Endothelial cell of umbilical vein (primary cell): Measurements from ENCODE around the gene SKOR2. TPM values are rescaled to one million over a fixed set of nuclear protein-coding genes. Genes with fewer than 3 reads are reported as not detected.

ENCODE experiments used
- BruUV-seq: library from RNA; stranded (reverse); fragments of 400-500 nt; replicated peaks from 2 replicates; lab custom pipeline; 2021; lab: Mats Ljungman, UMichigan
- CTCF ChIA-PET: fragments of 300-600, 350-600 bp; sonication (Branson Sonifier 250); formaldehyde crosslinking; loops from one replicate; lab custom pipeline; 2021; ENCODE audit warnings: antibody characterized with exemption, inconsistent platforms; lab: Charles Lee
- POLR2A ChIA-PET: fragments of 300-600, 350-600 bp; sonication (Branson Sonifier 250); formaldehyde crosslinking; loops from one replicate; lab custom pipeline; 2021; ENCODE audit warnings: antibody characterized with exemption, inconsistent platforms; lab: Charles Lee
- DNase-seq: peaks from one replicate; pipeline ENCODE4 v3.0.0-alpha.2; 2011; ENCODE audit warnings: low read depth, low spot score
- FAIRE-seq: peaks from 2 replicates; lab custom pipeline; 2011; peaks lifted over from hg19 to GRCh38; lab: Jason Lieb, UNC
- H2AFZ ChIP-seq: 2 replicates; pipeline ENCODE4 v1.6.0; 2012; ENCODE audit warnings: low read depth, low read length, control low read depth, inconsistent platforms
- H3K27ac ChIP-seq: 2 replicates; pipeline ENCODE4 v1.5.1; 2011; ENCODE audit warnings: low read depth, mild to moderate bottlenecking, control low read depth, low read length, moderate library complexity; ENCODE audit not compliant: insufficient read depth
- H3K27me3 ChIP-seq, 2 experiments: 2 replicates each; pipeline versions ENCODE4 v1.6.0 to v1.6.1; 2011; ENCODE audit warnings: low read length in 2 of 2, mixed read lengths in 1 of 2; ENCODE audit not compliant: control insufficient read depth in 2 of 2, insufficient read depth in 2 of 2
- H3K36me3 ChIP-seq, 2 experiments: 2 replicates in 1 of 2; 3 replicates in 1 of 2; pipeline ENCODE4 v1.5.1; 2011; ENCODE audit warnings: low read length in 2 of 2, mild to moderate bottlenecking in 1 of 2, moderate library complexity in 1 of 2; ENCODE audit not compliant: control insufficient read depth in 2 of 2, insufficient read depth in 2 of 2; ENCODE audit errors: extremely low read depth in 1 of 2
- H3K4me1 ChIP-seq: 3 replicates; pipeline ENCODE4 v1.5.1; 2011; ENCODE audit warnings: mild to moderate bottlenecking, low read length; ENCODE audit not compliant: control insufficient read depth, insufficient read depth; ENCODE audit errors: extremely low read depth
- H3K4me2 ChIP-seq: 2 replicates; pipeline ENCODE4 v1.6.1; 2011; ENCODE audit warnings: low read length, control low read depth, mixed read lengths; ENCODE audit not compliant: insufficient read depth
- H3K4me3 ChIP-seq, 3 experiments: fragments of 200-600 bp in 1 of 3; sonication (generic), shearing (Covaris generic) in 1 of 3; replicated peaks in 1 of 3; 2 replicates each; pipeline ENCODE4 v1.5.1; 2011 to 2016; ENCODE audit warnings: control low read depth in 3 of 3, low read length in 3 of 3, mild to moderate bottlenecking in 2 of 3, inconsistent platforms in 1 of 3, low read depth in 1 of 3, moderate library complexity in 1 of 3; ENCODE audit not compliant: insufficient read depth in 1 of 3
- H3K79me2 ChIP-seq: 2 replicates; pipeline ENCODE4 v1.6.0; 2012; ENCODE audit warnings: low read length, inconsistent platforms; ENCODE audit not compliant: control insufficient read depth, insufficient read depth
- H3K9ac ChIP-seq: replicated peaks from 2 replicates; pipeline ENCODE3; 2011; ENCODE audit warnings: low read length, control low read depth; ENCODE audit not compliant: insufficient read depth; ENCODE audit errors: extremely low read depth
- H3K9me1 ChIP-seq: replicated peaks from 3 replicates; pipeline ENCODE4 v1.6.0; 2011; ENCODE audit warnings: mild to moderate bottlenecking, low read length; ENCODE audit not compliant: control insufficient read depth, insufficient read depth; ENCODE audit errors: extremely low read depth
- H3K9me3 ChIP-seq: replicated peaks from 2 replicates; pipeline ENCODE4 v1.5.1; 2012; ENCODE audit warnings: low read length, inconsistent platforms; ENCODE audit not compliant: control insufficient read depth, insufficient read depth
- H4K20me1 ChIP-seq: replicated peaks from 2 replicates; pipeline ENCODE3; 2011; ENCODE audit warnings: mild to moderate bottlenecking, low read length; ENCODE audit not compliant: control insufficient read depth, insufficient read depth; ENCODE audit errors: extremely low read depth
- EZH2 ChIP-seq: IDR thresholded peaks from 2 replicates; pipeline ENCODE4 v1.6.1; 2012; ENCODE audit warnings: borderline replicate concordance, low read depth, mild to moderate bottlenecking, moderate library complexity, low read length, inconsistent platforms; ENCODE audit not compliant: severe bottlenecking
- FOS ChIP-seq: IDR thresholded peaks from 2 replicates; pipeline ENCODE4 v1.6.1; 2011; ENCODE audit warnings: mild to moderate bottlenecking, low read length, moderate library complexity, borderline replicate concordance; ENCODE audit not compliant: insufficient read depth
- GATA2 ChIP-seq: IDR thresholded peaks from 2 replicates; pipeline ENCODE4 v1.7.0; 2011; ENCODE audit warnings: low read depth, mild to moderate bottlenecking, moderate library complexity, mixed read lengths, low read length; ENCODE audit not compliant: insufficient read length, insufficient read depth
- JUN ChIP-seq: IDR thresholded peaks from 2 replicates; pipeline ENCODE4 v1.6.1; 2011; ENCODE audit warnings: borderline replicate concordance, low read depth; ENCODE audit not compliant: insufficient read length, insufficient read depth
- MYC ChIP-seq: IDR thresholded peaks from one replicate; pipeline ENCODE4 v1.6.1; 2011; ENCODE audit warnings: mild to moderate bottlenecking, low read depth, low read length
- POLR2A ChIP-seq: IDR thresholded peaks from 2 replicates; pipeline ENCODE4 v1.6.1; 2012; ENCODE audit warnings: low read depth, mild to moderate bottlenecking, control low read depth, low read length
- POLR2AphosphoS5 ChIP-seq: IDR thresholded peaks from 2 replicates; pipeline ENCODE4 v1.6.1; 2012; ENCODE audit warnings: low read depth, mild to moderate bottlenecking, control low read depth, low read length, moderate library complexity; ENCODE audit not compliant: insufficient read depth
- dilution Hi-C: fragments of 300-500 bp; cut with MboI; formaldehyde crosslinking; loops from one replicate; pipeline ENCODE4 v1.15.0; 2019; ENCODE audit warnings: low sequenced_read_pairs; ENCODE audit not compliant: extremely low pct_ligation_motif_present
- intact Hi-C: fragments of 100-400 bp; cut with micrococcal nuclease; formaldehyde crosslinking; loops from one replicate; pipeline ENCODE4 v1.10.0; 2022
- polyA plus RNA-seq, 4 experiments: library from polyadenylated mRNA; depleted of rRNA in 3 of 4; stranded (reverse) in 3 of 4; unstranded in 1 of 4; fragments of >200 nt; gene quantifications; 2 replicates each; pipeline versions ENCODE4 v1.2.1 to v1.2.3, GENCODE V29; 2011 to 2012; ENCODE audit warnings: missing spikeins in 1 of 4
- total RNA-seq: library from RNA; stranded (reverse); gene quantifications from 2 replicates; pipeline ENCODE4 v1.2.3, GENCODE V29; 2021
- TF ChIP-seq, protein P1 (sequence below): IDR thresholded peaks from 2 replicates; pipeline ENCODE4 v1.6.1; 2011; ENCODE audit not compliant: insufficient read depth, insufficient read length
- TF ChIP-seq, protein P2 (sequence below), 2 donors: IDR thresholded peaks; 1 replicate in 1 of 2; 2 replicates in 1 of 2; pipeline ENCODE4 v1.5.1; 2011; ENCODE audit warnings: low read length in 2 of 2, mild to moderate bottlenecking in 2 of 2, moderate library complexity in 2 of 2, control low read depth in 1 of 2, inconsistent platforms in 1 of 2, low read depth in 1 of 2; ENCODE audit not compliant: insufficient read depth in 1 of 2; ENCODE audit errors: extremely low read depth in 1 of 2

SKOR2 gene
- total and polyA plus RNA-seq, 2 donors (not counting 3 experiments of a cell fraction or from before 2014, with no cell fraction given), result not detected

DNA sequence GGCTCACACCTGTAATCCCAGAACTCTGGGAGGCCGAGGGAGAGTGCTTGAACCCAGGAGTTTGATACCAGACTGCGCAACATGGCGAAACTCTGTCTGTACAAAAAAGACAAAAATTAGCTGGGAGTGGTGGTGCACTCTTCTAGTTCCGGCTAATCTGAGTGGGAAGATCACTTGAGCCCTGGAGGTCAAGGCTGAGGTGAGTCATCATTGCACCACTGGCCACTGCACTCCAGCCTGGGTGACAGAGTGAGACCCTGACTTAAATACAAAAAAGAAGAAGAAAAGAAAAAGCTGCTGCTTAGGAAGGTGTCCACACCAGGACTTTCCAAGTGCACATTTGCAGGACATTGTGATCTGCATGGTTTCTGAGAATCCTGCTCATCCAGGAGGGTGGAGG lies 16.4 kb downstream of the SKOR2 start:
- no peaks in the 10 kb centered on the region for H3K9me3 ChIP-seq
- intact Hi-C loops, result no loop called here
- dilution Hi-C loops, result no loop called here
- no peaks in the 10 kb centered on the region for H3K4me1 ChIP-seq
- H3K9me1 ChIP-seq, result no peaks in the 10 kb centered on the region
- ChIA-PET CTCF (no interaction called here), POLR2A (no interaction called here)
- DNase-seq (no peak), FAIRE-seq (no peak)
- no peak overlapping the region for H3K27ac ChIP-seq
- TF ChIP-seq FOS (no peak), POLR2AphosphoS5 (no peak), EZH2 (no peak), GATA2 (no peak), MYC (no peak), POLR2A (no peak), JUN (no peak)
- TF ChIP-seq, protein P1, sequence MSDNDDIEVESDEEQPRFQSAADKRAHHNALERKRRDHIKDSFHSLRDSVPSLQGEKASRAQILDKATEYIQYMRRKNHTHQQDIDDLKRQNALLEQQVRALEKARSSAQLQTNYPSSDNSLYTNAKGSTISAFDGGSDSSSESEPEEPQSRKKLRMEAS, result no peak
- TF ChIP-seq, protein P2, sequence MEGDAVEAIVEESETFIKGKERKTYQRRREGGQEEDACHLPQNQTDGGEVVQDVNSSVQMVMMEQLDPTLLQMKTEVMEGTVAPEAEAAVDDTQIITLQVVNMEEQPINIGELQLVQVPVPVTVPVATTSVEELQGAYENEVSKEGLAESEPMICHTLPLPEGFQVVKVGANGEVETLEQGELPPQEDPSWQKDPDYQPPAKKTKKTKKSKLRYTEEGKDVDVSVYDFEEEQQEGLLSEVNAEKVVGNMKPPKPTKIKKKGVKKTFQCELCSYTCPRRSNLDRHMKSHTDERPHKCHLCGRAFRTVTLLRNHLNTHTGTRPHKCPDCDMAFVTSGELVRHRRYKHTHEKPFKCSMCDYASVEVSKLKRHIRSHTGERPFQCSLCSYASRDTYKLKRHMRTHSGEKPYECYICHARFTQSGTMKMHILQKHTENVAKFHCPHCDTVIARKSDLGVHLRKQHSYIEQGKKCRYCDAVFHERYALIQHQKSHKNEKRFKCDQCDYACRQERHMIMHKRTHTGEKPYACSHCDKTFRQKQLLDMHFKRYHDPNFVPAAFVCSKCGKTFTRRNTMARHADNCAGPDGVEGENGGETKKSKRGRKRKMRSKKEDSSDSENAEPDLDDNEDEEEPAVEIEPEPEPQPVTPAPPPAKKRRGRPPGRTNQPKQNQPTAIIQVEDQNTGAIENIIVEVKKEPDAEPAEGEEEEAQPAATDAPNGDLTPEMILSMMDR (IDR thresholded peaks at IDR 0.05; ENCODE audit: extremely low read depth in 1 of 2, insufficient read depth in 1 of 2, low read depth in 1 of 2, low read length in 2 of 2), result no peak
- no peak overlapping the region for H3K4me3 ChIP-seq
- H3K27me3 ChIP-seq, result peaks cover 3 to 6% of the 10 kb centered on the region in 2 experiments
- no peak overlapping the region for H3K9ac ChIP-seq
- H3K4me2 ChIP-seq, result no peak overlapping the region
- no peaks in the 10 kb centered on the region for H4K20me1 ChIP-seq
- no TSS peak for BruUV-seq
- H2AFZ ChIP-seq, result no peak overlapping the region
- H3K79me2 ChIP-seq, result no peaks in the 10 kb centered on the region
- no peaks in the 10 kb centered on the region for H3K36me3 ChIP-seq
